Sigmoid colon (tissue), 4 donors: ENCODE results near the gene PTPN13.

Experiments used
- CTCF ChIP-seq, 4 experiments: fragments of 450-650 bp in 3 of 4; fragments of 200-600 bp in 1 of 4; IDR thresholded peaks; one replicate each; pipeline ENCODE4 v1.5.1; 2016 to 2019; ENCODE audit warnings: antibody characterized with exemption in 4 of 4, mild to moderate bottlenecking in 3 of 4, moderate library complexity in 2 of 4
- POLR2A ChIP-seq, 2 donors: fragments of 450-650 bp; IDR thresholded peaks; one replicate each; pipeline ENCODE4 v1.6.1; 2016; ENCODE audit warnings: antibody characterized with exemption in 2 of 2, mild to moderate bottlenecking in 2 of 2, moderate library complexity in 2 of 2
- POLR2AphosphoS5 ChIP-seq, 4 donors: sonication (generic); formaldehyde crosslinking; IDR thresholded peaks; one replicate each; pipeline ENCODE4 v1.6.1; 2017; ENCODE audit warnings: antibody characterized with exemption in 4 of 4

GRCh38 chr4:86840858-86841257 lies 246.7 kb downstream of the PTPN13 start:
- TF ChIP-seq CTCF (IDR thresholded peaks at IDR 0.05) (no peak), POLR2AphosphoS5 (IDR thresholded peaks at IDR 0.05) (no peak), POLR2A (IDR thresholded peaks at IDR 0.05) (no peak)
